PFSK-1 (cell line): ENCODE data around the gene DYDC2.

Experiments
- FOXP2 ChIP-seq: optimal IDR thresholded peaks from 2 replicates; pipeline ENCODE3; 2011; ENCODE audit warnings: borderline replicate concordance, control low read depth, inconsistent platforms; ENCODE audit not compliant: insufficient read depth; ENCODE audit errors: extremely low read length, extremely low read depth
- POLR2AphosphoS5 ChIP-seq: IDR thresholded peaks from 2 replicates; pipeline ENCODE4 v1.6.1; 2012; ENCODE audit warnings: low read depth, mild to moderate bottlenecking, control low read depth, low read length, moderate library complexity
- REST ChIP-seq, 2 experiments: IDR thresholded peaks; 2 replicates each; pipeline versions ENCODE4 v1.6.1 to v1.8.0; 2011 to 2012; ENCODE audit warnings: low read depth in 2 of 2, low read length in 2 of 2, control low read depth in 1 of 2, inconsistent platforms in 1 of 2, mild to moderate bottlenecking in 1 of 2, moderate library complexity in 1 of 2; ENCODE audit not compliant: insufficient read depth in 1 of 2
- SIN3A ChIP-seq: IDR thresholded peaks from 2 replicates; pipeline ENCODE4 v1.6.1; 2012; ENCODE audit warnings: mild to moderate bottlenecking, low read length, moderate library complexity, borderline replicate concordance; ENCODE audit not compliant: insufficient read depth
- TAF1 ChIP-seq: IDR thresholded peaks from 2 replicates; pipeline ENCODE4 v1.6.1; 2012; ENCODE audit warnings: low read length, control low read depth, borderline replicate concordance; ENCODE audit not compliant: insufficient read depth

The DYDC2 gene

GRCh38 chr10:80392250-80392649 is 35.7 kb downstream of the DYDC2 start:
- TF ChIP-seq REST (IDR thresholded peaks at IDR 0.05; ENCODE audit: insufficient read depth in 1 of 2, low read depth in 2 of 2, low read length in 2 of 2) = no peak
- no peak for TF ChIP-seq POLR2AphosphoS5
- no peak for TF ChIP-seq SIN3A
- no peak for TF ChIP-seq FOXP2
- TF ChIP-seq TAF1 = no peak

DNA sequence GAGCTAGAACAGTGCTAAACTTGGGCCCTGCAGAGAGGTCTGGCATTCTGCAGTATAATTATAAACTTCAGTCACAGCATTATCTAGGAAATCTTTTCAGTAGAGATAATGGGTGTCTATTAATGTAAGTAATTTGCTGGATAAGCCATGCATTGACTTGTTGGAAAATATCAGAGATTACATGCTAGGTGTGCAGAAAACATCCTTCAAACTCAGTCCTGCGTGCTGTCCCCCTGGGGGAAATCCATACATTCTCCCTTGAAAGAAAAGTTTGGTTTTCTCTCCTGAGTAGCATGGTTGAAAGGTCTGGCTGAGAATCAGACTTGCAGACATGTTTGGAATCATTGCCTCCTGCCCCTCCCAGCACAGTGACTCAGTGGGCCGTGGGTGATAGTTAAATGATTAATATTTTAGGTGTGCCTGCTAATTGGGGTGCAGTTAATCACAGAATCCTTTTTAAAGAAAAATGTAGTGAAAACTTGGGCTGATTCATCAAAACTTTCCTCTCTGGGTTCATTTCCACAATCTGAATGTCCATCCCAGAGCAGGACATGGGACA is 37.9 kb downstream of the DYDC2 start:
- TF ChIP-seq SIN3A = no peak
- TF ChIP-seq REST (IDR thresholded peaks at IDR 0.05; ENCODE audit: insufficient read depth in 1 of 2, low read depth in 2 of 2, low read length in 2 of 2) = no peak
- no peak for TF ChIP-seq FOXP2
- TF ChIP-seq POLR2AphosphoS5 = no peak
- TF ChIP-seq TAF1 = no peak

- TF ChIP-seq TAF1 (no peak), SIN3A (no peak), REST (IDR thresholded peaks at IDR 0.05; ENCODE audit: insufficient read depth in 1 of 2, low read depth in 2 of 2, low read length in 2 of 2) (no peak)
These were observed 40.4 kb downstream of the DYDC2 start for GRCh38 chr10:80397014-80397413.

- no peak for TF ChIP-seq TAF1
- TF ChIP-seq REST (IDR thresholded peaks at IDR 0.05; ENCODE audit: insufficient read depth in 1 of 2, low read depth in 2 of 2, low read length in 2 of 2) = no peak
- no peak for TF ChIP-seq POLR2AphosphoS5
- no peak for TF ChIP-seq FOXP2
- no peak for TF ChIP-seq SIN3A
These were observed 43.7 kb downstream of the DYDC2 start for GRCh38 chr10:80400136-80400804.
